Keratinocyte (primary cell): ENCODE results near the gene TEX13C. TPM values are rescaled to one million over a fixed set of nuclear protein-coding genes. Genes with fewer than 3 reads are reported as not detected.

Experiments
- DNase-seq: peaks from one replicate; pipeline ENCODE4 v3.0.0-alpha.2; 2011; ENCODE audit warnings: low read depth, missing footprints, low spot score
- FAIRE-seq: peaks from 2 replicates; lab custom pipeline; 2011; peaks lifted over from hg19 to GRCh38; lab: Jason Lieb, UNC
- H2AFZ ChIP-seq: 2 replicates; pipeline ENCODE4 v1.6.0; 2012; ENCODE audit warnings: low read length, control low read depth, inconsistent platforms; ENCODE audit not compliant: control insufficient read depth
- H3K27ac ChIP-seq: 2 replicates; pipeline ENCODE4 v1.5.1; 2011; ENCODE audit warnings: low read length; ENCODE audit not compliant: control insufficient read depth, insufficient read depth
- H3K27me3 ChIP-seq: 3 replicates; pipeline ENCODE4 v1.6.0; 2011; ENCODE audit warnings: low read length; ENCODE audit not compliant: control insufficient read depth, insufficient read depth; ENCODE audit errors: extremely low read depth
- H3K36me3 ChIP-seq, 2 experiments: 2 replicates in 1 of 2; 3 replicates in 1 of 2; pipeline ENCODE4 v1.5.1; 2011; ENCODE audit warnings: low read length in 2 of 2, mild to moderate bottlenecking in 1 of 2; ENCODE audit not compliant: control insufficient read depth in 2 of 2, insufficient read depth in 2 of 2; ENCODE audit errors: extremely low read depth in 1 of 2
- H3K4me1 ChIP-seq: 3 replicates; pipeline ENCODE4 v1.5.1; 2011; ENCODE audit warnings: low read length; ENCODE audit not compliant: control insufficient read depth, insufficient read depth; ENCODE audit errors: extremely low read depth
- H3K4me2 ChIP-seq: 3 replicates; pipeline ENCODE4 v1.6.0; 2011; ENCODE audit warnings: low read depth, low read length; ENCODE audit not compliant: control insufficient read depth, insufficient read depth; ENCODE audit errors: extremely low read depth
- H3K4me3 ChIP-seq, 3 experiments: fragments of 200-600 bp in 1 of 3; sonication (generic) in 1 of 3; 2 replicates in 2 of 3; 3 replicates in 1 of 3; pipeline ENCODE4 v1.5.1; 2011 to 2016; ENCODE audit warnings: low read length in 3 of 3, mild to moderate bottlenecking in 3 of 3, control low read depth in 2 of 3, inconsistent platforms in 1 of 3, low read depth in 1 of 3, mixed read lengths in 1 of 3, mixed run types in 1 of 3, moderate library complexity in 1 of 3; ENCODE audit not compliant: control insufficient read depth in 2 of 3, insufficient read depth in 2 of 3; ENCODE audit errors: extremely low read depth in 1 of 3
- H3K79me2 ChIP-seq: 2 replicates; pipeline ENCODE4 v1.6.0; 2012; ENCODE audit warnings: low read length; ENCODE audit not compliant: control insufficient read depth, insufficient read depth
- H3K9ac ChIP-seq: 3 replicates; pipeline ENCODE4 v1.6.0; 2011; ENCODE audit warnings: low read length; ENCODE audit not compliant: control insufficient read depth, insufficient read depth; ENCODE audit errors: extremely low read depth
- H3K9me1 ChIP-seq: 3 replicates; pipeline ENCODE4 v1.6.0; 2011; ENCODE audit warnings: low read length; ENCODE audit not compliant: control insufficient read depth, insufficient read depth; ENCODE audit errors: extremely low read depth
- H3K9me3 ChIP-seq: 2 replicates; pipeline ENCODE4 v1.5.1; 2012; ENCODE audit warnings: low read depth, low read length; ENCODE audit not compliant: control insufficient read depth
- H4K20me1 ChIP-seq: 3 replicates; pipeline ENCODE4 v1.6.0; 2011; ENCODE audit warnings: low read length; ENCODE audit not compliant: control insufficient read depth, insufficient read depth; ENCODE audit errors: extremely low read depth
- EZH2 ChIP-seq: IDR thresholded peaks from one replicate; pipeline ENCODE4 v1.6.1; 2012; ENCODE audit warnings: inconsistent platforms, mild to moderate bottlenecking, low read length, moderate library complexity
- dilution Hi-C: fragments of 300-500 bp; cut with MboI; formaldehyde crosslinking; loops from one replicate; pipeline ENCODE4 v1.7.0; 2020; ENCODE audit warnings: low sequenced_read_pairs; ENCODE audit not compliant: extremely low pct_ligation_motif_present
- polyA plus RNA-seq, 5 experiments: library from polyadenylated mRNA; depleted of rRNA in 3 of 5; stranded (reverse) in 3 of 5; stranded (forward) in 1 of 5; unstranded in 1 of 5; fragments of >200 nt; gene quantifications; 1 replicate in 1 of 5; 2 replicates in 3 of 5; 3 replicates in 1 of 5; pipeline versions ENCODE4 v1.2.1 to v1.2.3, GENCODE V29; 2011 to 2012; ENCODE audit warnings: missing spikeins in 2 of 5, low read depth in 1 of 5, low replicate concordance in 1 of 5
- TF ChIP-seq, protein P1 (sequence below), 3 experiments: IDR thresholded peaks in 1 of 3; conservative IDR thresholded peaks in 1 of 3; optimal IDR thresholded peaks in 1 of 3; 2 replicates in 2 of 3; 3 replicates in 1 of 3; pipeline versions ENCODE3 to v1.5.1; 2011; ENCODE audit warnings: low read length in 3 of 3, mild to moderate bottlenecking in 3 of 3, moderate library complexity in 2 of 3, control low read depth in 1 of 3, inconsistent platforms in 1 of 3; ENCODE audit not compliant: insufficient read depth in 2 of 3; ENCODE audit errors: extremely low read depth in 1 of 3

Gene TEX13C
- polyA plus RNA-seq, 1 donor (not counting 4 experiments of a cell fraction or from before 2014, with no cell fraction given), result not detected

- no peak for DNase-seq
- no peak overlapping the region for H3K4me2 ChIP-seq
- no peaks in the 10 kb centered on the region for H3K9me3 ChIP-seq
- no peaks in the 10 kb centered on the region for H3K9me1 ChIP-seq
- no peaks in the 10 kb centered on the region for H3K27me3 ChIP-seq
- H3K4me1 ChIP-seq, result no peaks in the 10 kb centered on the region
- H3K4me3 ChIP-seq, result no peak overlapping the region
- dilution Hi-C loops, result no loop called here
- no peak overlapping the region for H3K9ac ChIP-seq
- TF ChIP-seq EZH2, result no peak
- TF ChIP-seq, protein P1, sequence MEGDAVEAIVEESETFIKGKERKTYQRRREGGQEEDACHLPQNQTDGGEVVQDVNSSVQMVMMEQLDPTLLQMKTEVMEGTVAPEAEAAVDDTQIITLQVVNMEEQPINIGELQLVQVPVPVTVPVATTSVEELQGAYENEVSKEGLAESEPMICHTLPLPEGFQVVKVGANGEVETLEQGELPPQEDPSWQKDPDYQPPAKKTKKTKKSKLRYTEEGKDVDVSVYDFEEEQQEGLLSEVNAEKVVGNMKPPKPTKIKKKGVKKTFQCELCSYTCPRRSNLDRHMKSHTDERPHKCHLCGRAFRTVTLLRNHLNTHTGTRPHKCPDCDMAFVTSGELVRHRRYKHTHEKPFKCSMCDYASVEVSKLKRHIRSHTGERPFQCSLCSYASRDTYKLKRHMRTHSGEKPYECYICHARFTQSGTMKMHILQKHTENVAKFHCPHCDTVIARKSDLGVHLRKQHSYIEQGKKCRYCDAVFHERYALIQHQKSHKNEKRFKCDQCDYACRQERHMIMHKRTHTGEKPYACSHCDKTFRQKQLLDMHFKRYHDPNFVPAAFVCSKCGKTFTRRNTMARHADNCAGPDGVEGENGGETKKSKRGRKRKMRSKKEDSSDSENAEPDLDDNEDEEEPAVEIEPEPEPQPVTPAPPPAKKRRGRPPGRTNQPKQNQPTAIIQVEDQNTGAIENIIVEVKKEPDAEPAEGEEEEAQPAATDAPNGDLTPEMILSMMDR (optimal IDR thresholded peaks at IDR 0.05 in 1 of 3, IDR thresholded peaks at IDR 0.05 in 1 of 3, conservative IDR thresholded peaks at IDR 0.05 in 1 of 3; ENCODE audit: extremely low read depth in 1 of 3, insufficient read depth in 2 of 3, low read length in 3 of 3), result no peak
- H2AFZ ChIP-seq, result no peak overlapping the region
- FAIRE-seq, result no peak
- H3K36me3 ChIP-seq, result no peaks in the 10 kb centered on the region
- no peaks in the 10 kb centered on the region for H4K20me1 ChIP-seq
- H3K79me2 ChIP-seq, result no peaks in the 10 kb centered on the region
- H3K27ac ChIP-seq, result no peak overlapping the region
These were observed 31.3 kb upstream of the TEX13C start for GRCh38 chrX:125288343-125288742.

GRCh38 chrX:125289209-125289608 lies 30.5 kb upstream of the TEX13C start:
- H2AFZ ChIP-seq, result no peak overlapping the region
- no peaks in the 10 kb centered on the region for H3K9me3 ChIP-seq
- H3K9ac ChIP-seq, result no peak overlapping the region
- no peak overlapping the region for H3K4me2 ChIP-seq
- DNase-seq, result no peak
- H3K9me1 ChIP-seq, result no peaks in the 10 kb centered on the region
- H3K4me3 ChIP-seq, result no peak overlapping the region
- H4K20me1 ChIP-seq, result no peaks in the 10 kb centered on the region
- TF ChIP-seq, protein P1 (optimal IDR thresholded peaks at IDR 0.05 in 1 of 3, IDR thresholded peaks at IDR 0.05 in 1 of 3, conservative IDR thresholded peaks at IDR 0.05 in 1 of 3; ENCODE audit: extremely low read depth in 1 of 3, insufficient read depth in 2 of 3, low read length in 3 of 3), result no peak
- no peak for TF ChIP-seq EZH2
- no peaks in the 10 kb centered on the region for H3K79me2 ChIP-seq
- no peak for FAIRE-seq
- H3K27ac ChIP-seq, result no peak overlapping the region
- H3K36me3 ChIP-seq, result no peaks in the 10 kb centered on the region
- dilution Hi-C loops, result no loop called here
- H3K27me3 ChIP-seq, result no peaks in the 10 kb centered on the region
- H3K4me1 ChIP-seq, result no peaks in the 10 kb centered on the region
